ENCODE results near the gene ITGBL1.

The ITGBL1 gene

DNA sequence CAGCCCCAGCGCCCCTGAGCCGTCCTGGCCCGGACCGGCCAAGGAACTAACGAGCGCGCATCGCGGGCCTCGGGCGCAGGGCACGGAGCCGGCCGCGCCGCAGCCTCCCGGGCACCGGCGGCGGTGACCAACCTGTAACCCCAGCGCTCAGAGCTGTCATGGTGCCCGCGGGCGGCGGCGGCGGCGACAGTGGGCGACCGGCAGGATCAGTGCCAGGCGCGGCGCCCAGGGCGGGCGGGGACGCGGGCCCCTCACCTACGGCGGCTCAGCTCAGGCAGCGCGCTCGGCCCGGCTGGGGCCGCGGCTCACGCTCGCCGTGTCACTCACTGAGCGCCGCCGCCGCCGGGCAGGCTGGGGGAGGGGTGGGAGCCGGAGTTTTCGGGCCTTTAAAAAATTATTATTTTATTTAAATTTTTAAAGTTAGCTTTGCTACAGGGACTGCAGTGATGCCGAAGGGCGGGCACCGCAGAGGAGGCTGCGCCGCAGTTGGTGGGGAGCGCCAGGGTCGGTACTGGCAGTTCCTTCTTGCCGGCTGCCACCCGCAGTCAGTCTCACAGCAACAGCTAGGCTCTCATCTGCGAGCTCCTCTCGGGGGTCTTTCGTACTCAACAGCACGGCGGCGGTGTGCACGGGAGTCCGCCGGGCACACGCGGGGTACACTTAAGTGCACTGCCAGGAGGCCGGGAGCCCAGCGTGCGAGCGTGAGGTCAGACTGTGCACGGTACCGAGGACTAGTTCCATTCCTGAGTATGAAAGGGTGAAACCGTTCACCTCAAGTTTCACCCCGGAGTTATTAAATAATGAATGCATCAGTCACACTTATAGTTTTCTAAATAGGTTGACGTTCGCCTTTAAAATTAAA is 36.1 kb upstream of the ITGBL1 start, which contains the start of gene NALCN:
Gene NALCN (minus strand): TSS at position 328 of the 862 bp plus-strand sequence. CDS start 17,382 bp downstream, outside the sequence.
- TF ChIP-seq, protein P1, sequence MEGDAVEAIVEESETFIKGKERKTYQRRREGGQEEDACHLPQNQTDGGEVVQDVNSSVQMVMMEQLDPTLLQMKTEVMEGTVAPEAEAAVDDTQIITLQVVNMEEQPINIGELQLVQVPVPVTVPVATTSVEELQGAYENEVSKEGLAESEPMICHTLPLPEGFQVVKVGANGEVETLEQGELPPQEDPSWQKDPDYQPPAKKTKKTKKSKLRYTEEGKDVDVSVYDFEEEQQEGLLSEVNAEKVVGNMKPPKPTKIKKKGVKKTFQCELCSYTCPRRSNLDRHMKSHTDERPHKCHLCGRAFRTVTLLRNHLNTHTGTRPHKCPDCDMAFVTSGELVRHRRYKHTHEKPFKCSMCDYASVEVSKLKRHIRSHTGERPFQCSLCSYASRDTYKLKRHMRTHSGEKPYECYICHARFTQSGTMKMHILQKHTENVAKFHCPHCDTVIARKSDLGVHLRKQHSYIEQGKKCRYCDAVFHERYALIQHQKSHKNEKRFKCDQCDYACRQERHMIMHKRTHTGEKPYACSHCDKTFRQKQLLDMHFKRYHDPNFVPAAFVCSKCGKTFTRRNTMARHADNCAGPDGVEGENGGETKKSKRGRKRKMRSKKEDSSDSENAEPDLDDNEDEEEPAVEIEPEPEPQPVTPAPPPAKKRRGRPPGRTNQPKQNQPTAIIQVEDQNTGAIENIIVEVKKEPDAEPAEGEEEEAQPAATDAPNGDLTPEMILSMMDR (IDR thresholded peaks at IDR 0.05; ENCODE audit: low read length) = no peak
- no peak for TF ChIP-seq EZH2 (IDR thresholded peaks at IDR 0.05; ENCODE audit: borderline replicate concordance, low read length)
- no peak within 1 kb of the TSS for H2AFZ ChIP-seq (ENCODE audit: low read length)
- H3K9me3 ChIP-seq (ENCODE audit: low read length) = no peaks in the 10 kb centered on the region
- H3K4me1 ChIP-seq (ENCODE audit: insufficient read depth, low read length, severe bottlenecking) = no peaks in the 10 kb centered on the region
- no peak within 1 kb of the TSS for H3K4me2 ChIP-seq (ENCODE audit: low read length)
- no peak within 1 kb of the TSS for H3K4me3 ChIP-seq (ENCODE audit: low read depth, low read length, poor library complexity, severe bottlenecking)
- no peak within 1 kb of the TSS for H3K27ac ChIP-seq (ENCODE audit: low read depth, low read length, poor library complexity, severe bottlenecking)
- H3K9ac ChIP-seq (ENCODE audit: low read length) = no peak within 1 kb of the TSS
- no peaks in the 10 kb centered on the region for H3K27me3 ChIP-seq (ENCODE audit: insufficient read depth, low read length)
- H3K36me3 ChIP-seq (ENCODE audit: insufficient read depth, low read length) = no peaks in the 10 kb centered on the region
- H3K79me2 ChIP-seq (ENCODE audit: insufficient read depth, low read length) = no peaks in the 10 kb centered on the region
- H4K20me1 ChIP-seq (ENCODE audit: insufficient read depth, low read length) = no peaks in the 10 kb centered on the region
- H3K9me2 ChIP-seq (ENCODE audit: low read depth, low read length) = no peaks in the 10 kb centered on the region
- H3F3A ChIP-seq (ENCODE audit: insufficient read depth, low read length) = no peaks in the 10 kb centered on the region

DNA sequence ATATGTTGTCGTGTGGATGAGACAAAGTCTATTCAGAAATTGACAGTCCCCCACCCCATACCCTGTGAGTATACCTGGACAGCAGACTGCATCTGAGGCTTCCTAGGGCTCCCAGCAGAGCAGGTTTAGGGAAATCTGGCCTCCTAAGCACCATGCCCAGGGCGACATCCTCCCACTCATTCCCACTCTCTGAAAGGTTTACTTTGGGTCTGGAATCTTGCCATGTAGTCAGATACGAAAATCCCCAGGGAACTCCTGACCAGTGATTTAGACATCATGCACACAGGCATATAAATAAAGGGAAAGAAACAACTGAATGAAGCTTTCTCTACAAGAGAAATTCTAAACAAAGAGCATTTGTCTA is 35.5 kb upstream of the ITGBL1 start:
- Histone ChIP-seq H3K4me1 (ENCODE audit: insufficient read depth, low read length, severe bottlenecking) (no peaks in the 10 kb centered on the region), H3K9ac (ENCODE audit: low read length) (no peak overlapping the region), H3K4me3 (ENCODE audit: low read depth, low read length, poor library complexity, severe bottlenecking) (no peak overlapping the region), H3K9me3 (ENCODE audit: low read length) (no peaks in the 10 kb centered on the region), H4K20me1 (ENCODE audit: insufficient read depth, low read length) (no peaks in the 10 kb centered on the region), H3K36me3 (ENCODE audit: insufficient read depth, low read length) (no peaks in the 10 kb centered on the region), H3K4me2 (ENCODE audit: low read length) (no peak overlapping the region), H3F3A (ENCODE audit: insufficient read depth, low read length) (no peaks in the 10 kb centered on the region), H2AFZ (ENCODE audit: low read length) (no peak overlapping the region), H3K9me2 (ENCODE audit: low read depth, low read length) (no peaks in the 10 kb centered on the region), H3K79me2 (ENCODE audit: insufficient read depth, low read length) (no peaks in the 10 kb centered on the region), H3K27ac (ENCODE audit: low read depth, low read length, poor library complexity, severe bottlenecking) (no peak overlapping the region), H3K27me3 (ENCODE audit: insufficient read depth, low read length) (no peaks in the 10 kb centered on the region)
- no peak for TF ChIP-seq EZH2 (IDR thresholded peaks at IDR 0.05; ENCODE audit: borderline replicate concordance, low read length)
- TF ChIP-seq, protein P1 (IDR thresholded peaks at IDR 0.05; ENCODE audit: low read length) = no peak

DNA sequence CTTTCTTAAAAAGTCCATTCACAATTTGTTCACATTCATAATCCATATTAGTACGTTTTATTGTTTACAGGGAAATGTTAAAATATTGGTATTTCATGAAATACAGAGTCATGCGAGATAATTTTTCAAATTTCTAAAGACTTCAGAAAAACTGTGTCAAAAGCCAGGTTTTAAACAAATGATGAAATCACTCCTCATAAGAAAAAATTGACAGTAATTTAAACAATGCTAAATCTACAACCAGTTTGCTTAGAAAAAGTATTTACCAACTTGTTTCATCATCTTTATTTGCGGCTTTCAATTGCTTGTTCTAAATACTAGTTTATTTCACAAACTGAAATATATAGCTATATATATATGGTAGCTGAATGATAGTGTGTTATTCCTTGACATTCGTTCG is 35.0 kb upstream of the ITGBL1 start:
- Histone ChIP-seq H3K4me1 (ENCODE audit: insufficient read depth, low read length, severe bottlenecking) (no peaks in the 10 kb centered on the region), H3F3A (ENCODE audit: insufficient read depth, low read length) (no peaks in the 10 kb centered on the region), H3K27me3 (ENCODE audit: insufficient read depth, low read length) (no peaks in the 10 kb centered on the region), H3K9me3 (ENCODE audit: low read length) (no peaks in the 10 kb centered on the region), H3K4me3 (ENCODE audit: low read depth, low read length, poor library complexity, severe bottlenecking) (no peak overlapping the region), H3K79me2 (ENCODE audit: insufficient read depth, low read length) (no peaks in the 10 kb centered on the region), H4K20me1 (ENCODE audit: insufficient read depth, low read length) (no peaks in the 10 kb centered on the region), H3K36me3 (ENCODE audit: insufficient read depth, low read length) (no peaks in the 10 kb centered on the region), H3K9me2 (ENCODE audit: low read depth, low read length) (no peaks in the 10 kb centered on the region), H2AFZ (ENCODE audit: low read length) (no peak overlapping the region), H3K4me2 (ENCODE audit: low read length) (no peak overlapping the region), H3K27ac (ENCODE audit: low read depth, low read length, poor library complexity, severe bottlenecking) (no peak overlapping the region), H3K9ac (ENCODE audit: low read length) (no peak overlapping the region)
- no peak for TF ChIP-seq EZH2 (IDR thresholded peaks at IDR 0.05; ENCODE audit: borderline replicate concordance, low read length)
- TF ChIP-seq, protein P1 (IDR thresholded peaks at IDR 0.05; ENCODE audit: low read length) = no peak
